Peyer's patch (tissue), 4 donors: ENCODE data around the gene ZNF280A.

ENCODE experiments used
- POLR2A ChIP-seq, 2 donors: fragments of 450-650 bp; IDR thresholded peaks; one replicate each; pipeline ENCODE4 v1.5.1; 2017; ENCODE audit warnings: antibody characterized with exemption in 2 of 2, mild to moderate bottlenecking in 2 of 2, moderate library complexity in 2 of 2
- TF ChIP-seq, protein P1 (sequence below), 6 experiments: fragments of 450-650 bp in 4 of 6; fragments of 200-600 bp in 2 of 6; sonication (generic) in 1 of 6; IDR thresholded peaks; one replicate each; pipeline ENCODE4 v1.5.1; 2017 to 2019; ENCODE audit warnings: antibody characterized with exemption in 6 of 6, mild to moderate bottlenecking in 3 of 6, moderate library complexity in 1 of 6

DNA sequence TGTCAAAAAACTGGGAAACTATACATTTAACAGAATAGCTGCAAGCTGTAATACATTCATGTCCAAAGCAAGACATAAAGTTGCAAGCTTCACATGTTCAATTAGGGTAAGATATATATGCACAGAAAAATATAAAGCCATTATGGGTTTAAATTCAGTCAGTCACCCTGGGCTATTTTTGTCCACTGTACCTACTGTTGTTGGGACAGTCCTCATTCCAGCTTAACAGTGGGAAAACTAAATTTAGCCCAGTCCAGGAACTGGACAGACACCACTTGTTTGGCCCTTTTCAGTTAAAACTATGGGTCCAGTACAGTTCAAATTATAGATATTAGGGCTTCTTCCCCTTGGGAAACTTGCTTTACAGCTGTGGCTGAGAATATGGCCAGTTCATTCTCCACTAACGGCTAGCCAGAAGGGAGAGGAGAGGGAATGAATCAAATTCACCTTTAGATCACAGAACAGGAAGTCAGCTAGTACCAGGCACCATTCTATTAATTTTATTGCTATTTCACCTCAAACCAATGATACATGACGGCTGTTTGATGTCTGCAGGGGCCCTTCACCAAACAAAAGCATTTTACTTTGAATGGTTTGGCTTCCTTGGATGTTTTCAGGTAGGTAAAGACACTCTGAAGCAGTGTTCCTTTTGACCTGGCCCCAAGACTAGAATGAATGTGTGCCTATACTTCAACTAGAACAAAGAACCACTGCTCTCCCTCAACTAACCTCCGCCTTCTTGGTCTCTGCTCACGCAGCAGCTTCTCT is 33.8 kb downstream of the ZNF280A start:
- no peak for TF ChIP-seq POLR2A (IDR thresholded peaks at IDR 0.05)
- TF ChIP-seq, protein P1, sequence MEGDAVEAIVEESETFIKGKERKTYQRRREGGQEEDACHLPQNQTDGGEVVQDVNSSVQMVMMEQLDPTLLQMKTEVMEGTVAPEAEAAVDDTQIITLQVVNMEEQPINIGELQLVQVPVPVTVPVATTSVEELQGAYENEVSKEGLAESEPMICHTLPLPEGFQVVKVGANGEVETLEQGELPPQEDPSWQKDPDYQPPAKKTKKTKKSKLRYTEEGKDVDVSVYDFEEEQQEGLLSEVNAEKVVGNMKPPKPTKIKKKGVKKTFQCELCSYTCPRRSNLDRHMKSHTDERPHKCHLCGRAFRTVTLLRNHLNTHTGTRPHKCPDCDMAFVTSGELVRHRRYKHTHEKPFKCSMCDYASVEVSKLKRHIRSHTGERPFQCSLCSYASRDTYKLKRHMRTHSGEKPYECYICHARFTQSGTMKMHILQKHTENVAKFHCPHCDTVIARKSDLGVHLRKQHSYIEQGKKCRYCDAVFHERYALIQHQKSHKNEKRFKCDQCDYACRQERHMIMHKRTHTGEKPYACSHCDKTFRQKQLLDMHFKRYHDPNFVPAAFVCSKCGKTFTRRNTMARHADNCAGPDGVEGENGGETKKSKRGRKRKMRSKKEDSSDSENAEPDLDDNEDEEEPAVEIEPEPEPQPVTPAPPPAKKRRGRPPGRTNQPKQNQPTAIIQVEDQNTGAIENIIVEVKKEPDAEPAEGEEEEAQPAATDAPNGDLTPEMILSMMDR (IDR thresholded peaks at IDR 0.05) = no peak
